GM15510 (cell line): Measurements from ENCODE around the gene MEGF10.

ENCODE experiments used
- POLR2A ChIP-seq: IDR thresholded peaks from 3 replicates; pipeline ENCODE4 v1.6.1; 2011; ENCODE audit warnings: borderline replicate concordance; ENCODE audit not compliant: insufficient read length; ENCODE audit errors: extremely low read depth

The MEGF10 gene

GRCh38 chr5:127313847-127314473 lies 23.4 kb downstream of the MEGF10 start:
- TF ChIP-seq POLR2A: no peak

DNA sequence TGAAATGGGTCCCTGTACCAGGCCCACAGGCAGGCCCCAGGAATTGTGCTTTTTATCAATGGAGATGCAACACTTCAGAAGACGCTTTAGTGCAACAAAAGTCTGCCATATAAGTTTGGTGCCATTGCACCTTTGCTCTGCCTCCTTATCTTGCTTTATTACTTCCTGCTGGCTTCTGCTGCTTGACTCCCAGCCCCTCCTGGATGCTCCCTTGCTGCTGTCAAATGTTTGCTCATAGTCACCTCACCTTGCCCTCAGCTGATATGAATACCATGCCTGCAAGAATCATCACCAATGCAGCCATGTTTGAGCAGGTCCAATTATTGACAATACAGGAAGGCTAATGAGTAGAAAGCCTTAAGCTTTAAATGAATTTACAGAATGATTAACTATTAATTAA lies 25.4 kb downstream of the MEGF10 start:
- no peak for TF ChIP-seq POLR2A

GRCh38 chr5:127320032-127320965 lies 29.7 kb downstream of the MEGF10 start:
- TF ChIP-seq POLR2A: no peak

DNA sequence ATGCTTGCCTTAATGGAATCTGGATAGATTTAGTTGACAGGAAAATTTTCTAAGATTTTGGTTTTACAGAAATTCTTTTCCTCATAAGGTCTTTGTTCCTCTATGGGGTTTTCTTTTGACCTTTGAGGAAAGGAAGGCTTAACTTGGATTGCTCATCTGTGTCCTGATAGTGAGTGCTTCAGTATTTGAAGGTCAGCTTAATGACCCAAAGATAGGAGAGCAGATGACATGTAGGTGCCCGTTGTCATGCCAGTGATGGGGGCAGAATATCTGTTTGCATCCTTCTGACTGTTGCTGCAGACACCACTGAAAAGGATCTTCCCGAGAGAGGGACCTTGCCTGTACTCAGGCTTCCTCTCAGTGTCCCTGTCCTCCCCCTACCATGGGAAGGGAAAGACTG lies 30.9 kb downstream of the MEGF10 start:
- TF ChIP-seq POLR2A: no peak

DNA sequence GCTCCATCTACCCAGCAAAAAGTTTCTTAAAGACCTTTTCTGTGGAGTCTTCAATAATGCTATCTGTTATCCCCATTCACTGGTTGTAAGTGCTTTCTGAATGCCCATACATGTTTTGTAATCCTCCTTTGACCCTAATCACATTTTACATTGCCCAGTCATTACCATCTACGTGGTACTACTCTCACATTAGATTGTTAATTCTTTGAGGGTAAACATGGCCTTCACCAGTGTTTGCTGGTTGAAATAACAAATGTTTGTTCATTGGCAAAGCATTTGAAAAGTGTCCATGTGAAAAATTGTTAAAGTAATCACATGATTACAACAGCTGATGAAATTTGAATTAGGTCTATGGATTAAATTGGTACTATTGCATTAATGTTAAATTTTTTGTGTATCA lies 31.8 kb downstream of the MEGF10 start:
- no peak for TF ChIP-seq POLR2A

- TF ChIP-seq POLR2A: no peak
These were observed 34.2 kb downstream of the MEGF10 start for GRCh38 chr5:127324756-127325155.

- no peak for TF ChIP-seq POLR2A
These were observed 35.8 kb downstream of the MEGF10 start for GRCh38 chr5:127326431-127326830.

- TF ChIP-seq POLR2A: no peak
These were observed 36.6 kb downstream of the MEGF10 start for GRCh38 chr5:127326976-127327755.

GRCh38 chr5:127330116-127330515 lies 39.5 kb downstream of the MEGF10 start:
- no peak for TF ChIP-seq POLR2A

DNA sequence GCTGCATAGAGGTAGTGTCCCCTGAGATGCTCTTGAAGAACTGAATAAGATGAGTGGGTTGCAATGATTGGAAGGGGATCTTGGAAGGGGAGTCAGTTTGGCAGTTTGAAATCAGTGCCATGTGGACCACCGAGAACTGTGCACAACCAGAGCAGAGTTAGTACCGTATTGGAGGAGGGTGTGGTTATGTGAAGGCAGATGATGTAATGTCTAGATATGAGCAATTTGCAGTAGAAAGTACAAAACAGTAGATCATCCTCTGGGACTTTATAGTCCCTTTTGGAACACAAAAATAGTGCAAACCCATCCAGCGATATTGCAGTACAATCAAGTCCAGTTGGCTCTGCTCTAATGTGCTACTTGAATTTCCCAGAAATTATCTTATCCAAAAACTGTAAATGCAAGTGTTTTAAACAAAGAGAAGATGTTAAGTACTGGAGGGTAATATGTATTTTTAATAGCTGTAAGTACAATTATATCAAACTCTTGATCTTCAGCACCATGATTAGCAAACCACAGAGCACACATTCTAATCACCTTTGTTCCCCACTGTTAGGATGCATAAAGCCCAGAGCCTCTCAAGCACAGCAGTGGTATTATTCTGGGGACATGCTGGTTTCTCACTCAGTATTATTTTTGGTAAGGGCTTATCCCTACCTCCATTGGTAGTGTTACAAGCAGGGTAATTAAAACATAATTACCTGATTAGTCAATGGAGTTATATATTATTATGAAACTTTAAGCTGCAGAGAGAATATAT lies 41.5 kb downstream of the MEGF10 start:
- TF ChIP-seq POLR2A: no peak

DNA sequence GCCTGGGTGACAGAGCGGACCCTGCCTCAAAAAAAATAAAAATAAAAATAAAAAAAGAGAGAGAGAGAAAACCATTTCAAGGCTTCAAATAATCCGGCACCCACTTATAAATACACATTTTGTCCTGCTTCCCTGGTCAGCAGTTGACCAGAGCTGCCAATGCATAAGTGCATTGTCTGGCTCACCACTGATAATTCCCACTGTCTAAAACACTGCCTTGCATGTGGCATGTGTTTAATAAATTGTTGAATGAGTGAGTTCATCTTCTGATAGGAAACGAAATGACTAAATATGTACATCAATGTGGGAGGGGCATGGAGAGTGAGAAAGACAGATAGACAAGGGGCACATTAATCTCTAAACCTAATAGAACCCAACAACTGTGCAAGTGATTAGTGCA lies 42.9 kb downstream of the MEGF10 start:
- no peak for TF ChIP-seq POLR2A

- TF ChIP-seq POLR2A: no peak
These were observed 44.8 kb downstream of the MEGF10 start for GRCh38 chr5:127335381-127335780.

DNA sequence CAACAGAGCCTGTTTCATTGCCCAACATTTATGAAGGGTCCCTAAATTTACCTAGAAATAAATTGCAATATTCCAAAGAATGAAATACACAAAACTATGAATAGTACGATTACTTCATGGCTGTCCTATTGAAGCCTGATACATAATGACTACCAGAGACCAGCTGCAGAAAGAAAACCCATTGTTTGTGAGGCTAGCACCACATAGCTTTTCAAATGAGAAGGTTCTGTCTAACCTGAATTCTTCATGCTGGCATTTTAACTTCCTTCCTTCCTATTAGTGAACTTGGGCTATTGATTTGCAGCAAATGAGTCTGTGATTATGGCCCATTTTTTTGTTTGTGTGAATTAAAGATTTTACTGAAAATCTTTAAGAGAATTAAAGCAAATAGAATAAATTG lies 47.3 kb downstream of the MEGF10 start:
- no peak for TF ChIP-seq POLR2A

GRCh38 chr5:127338501-127338900 lies 47.9 kb downstream of the MEGF10 start:
- TF ChIP-seq POLR2A: no peak
